Right lobe of liver (tissue), 4 donors: ENCODE measurements around the gene PDZRN3.

ENCODE experiments used
- POLR2A ChIP-seq: fragments of 450-650 bp; IDR thresholded peaks from one replicate; pipeline ENCODE4 v1.6.1; 2017; ENCODE audit warnings: antibody characterized with exemption, mild to moderate bottlenecking
- TF ChIP-seq, protein P1 (sequence below), 4 donors: fragments of 200-600 bp in 3 of 4; fragments of 450-650 bp in 1 of 4; IDR thresholded peaks; one replicate each; pipeline versions ENCODE4 v1.5.1 to v1.8.0; 2016 to 2022; ENCODE audit warnings: antibody characterized with exemption in 4 of 4, mild to moderate bottlenecking in 2 of 4
- donor health status: DM: no; HTN: no; CAD: no.
- donor health status: DM: no; HTN: no; CAD: no.
- donor health status: DM: no; HTN: yes; CAD: no.

DNA sequence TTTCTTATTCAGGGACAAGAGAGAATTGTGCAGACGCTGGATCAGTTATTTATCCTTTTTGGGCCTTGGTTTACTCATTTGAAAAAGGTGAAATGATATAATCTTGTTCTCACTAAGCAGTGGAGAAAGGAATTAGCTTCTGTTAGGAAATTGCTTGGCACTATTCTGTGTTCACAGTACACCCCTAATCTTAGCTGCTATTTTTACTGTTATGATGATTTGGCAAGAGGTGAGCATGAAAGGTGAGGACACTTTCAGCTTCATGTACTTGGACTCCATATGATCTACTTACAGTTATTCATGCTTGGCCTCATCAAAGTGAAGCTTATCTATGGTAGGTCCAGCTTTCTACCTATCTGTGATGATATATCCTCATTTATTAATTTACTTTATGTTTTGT lies 282.7 kb downstream of the PDZRN3 start:
- TF ChIP-seq, protein P1, sequence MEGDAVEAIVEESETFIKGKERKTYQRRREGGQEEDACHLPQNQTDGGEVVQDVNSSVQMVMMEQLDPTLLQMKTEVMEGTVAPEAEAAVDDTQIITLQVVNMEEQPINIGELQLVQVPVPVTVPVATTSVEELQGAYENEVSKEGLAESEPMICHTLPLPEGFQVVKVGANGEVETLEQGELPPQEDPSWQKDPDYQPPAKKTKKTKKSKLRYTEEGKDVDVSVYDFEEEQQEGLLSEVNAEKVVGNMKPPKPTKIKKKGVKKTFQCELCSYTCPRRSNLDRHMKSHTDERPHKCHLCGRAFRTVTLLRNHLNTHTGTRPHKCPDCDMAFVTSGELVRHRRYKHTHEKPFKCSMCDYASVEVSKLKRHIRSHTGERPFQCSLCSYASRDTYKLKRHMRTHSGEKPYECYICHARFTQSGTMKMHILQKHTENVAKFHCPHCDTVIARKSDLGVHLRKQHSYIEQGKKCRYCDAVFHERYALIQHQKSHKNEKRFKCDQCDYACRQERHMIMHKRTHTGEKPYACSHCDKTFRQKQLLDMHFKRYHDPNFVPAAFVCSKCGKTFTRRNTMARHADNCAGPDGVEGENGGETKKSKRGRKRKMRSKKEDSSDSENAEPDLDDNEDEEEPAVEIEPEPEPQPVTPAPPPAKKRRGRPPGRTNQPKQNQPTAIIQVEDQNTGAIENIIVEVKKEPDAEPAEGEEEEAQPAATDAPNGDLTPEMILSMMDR (IDR thresholded peaks at IDR 0.05) = no peak
- no peak for TF ChIP-seq POLR2A
